ENCODE results near the gene COX7C. TPM values are rescaled to one million over a fixed set of nuclear protein-coding genes. Genes with fewer than 3 reads are reported as not detected.

The COX7C gene
- total and polyA plus RNA-seq, 9 of the 15 experiments (the other 6 are each of a cell fraction or from before 2014, with no cell fraction given) = 576 to 1,783 (median 996) TPM

DNA sequence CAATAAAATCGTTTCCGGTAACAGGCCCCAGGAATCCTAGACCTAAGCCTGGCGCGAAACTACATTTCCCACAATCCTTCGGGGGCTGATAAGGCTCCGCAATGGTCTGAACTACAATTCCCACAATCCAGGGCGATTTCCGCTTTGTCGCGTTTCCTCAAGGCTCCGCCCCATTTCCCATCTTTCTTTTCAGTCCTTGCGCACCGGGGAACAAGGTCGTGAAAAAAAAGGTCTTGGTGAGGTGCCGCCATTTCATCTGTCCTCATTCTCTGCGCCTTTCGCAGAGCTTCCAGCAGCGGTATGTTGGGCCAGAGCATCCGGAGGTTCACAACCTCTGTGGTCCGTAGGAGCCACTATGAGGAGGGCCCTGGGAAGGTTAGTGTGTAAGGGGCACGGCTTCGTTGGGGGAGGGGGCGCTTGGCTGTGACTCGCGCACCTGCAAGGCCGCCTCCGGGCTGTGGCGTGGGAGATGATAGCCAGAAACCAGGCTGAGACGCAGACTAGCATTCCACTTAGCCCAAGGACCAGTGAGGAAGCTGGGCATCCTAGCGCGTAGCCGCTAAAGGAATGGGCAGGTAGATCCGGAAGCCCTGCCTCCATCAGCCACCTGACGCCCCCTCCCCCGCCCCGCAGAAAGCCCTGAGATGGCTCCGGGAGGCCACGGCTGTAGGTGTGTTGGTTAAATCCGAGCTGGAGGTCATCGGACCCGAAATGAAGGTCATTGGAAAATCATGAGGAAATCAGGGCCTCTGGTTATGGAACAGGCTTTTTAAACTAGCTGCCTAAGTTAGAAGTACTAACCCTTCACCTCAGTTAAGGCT, at the start of gene COX7C (continued):
- TF ChIP-seq STAG1 (CRISPR knock-in tag; IDR thresholded peaks at IDR 0.05; ENCODE audit: borderline replicate concordance) (no peak), KLF16 (IDR thresholded peaks at IDR 0.05) (no peak), MAFG (tag; conservative IDR thresholded peaks at IDR 0.05) (no peak), FOXK2 (conservative IDR thresholded peaks at IDR 0.05 in 1 of 2, IDR thresholded peaks at IDR 0.05 in 1 of 2; ENCODE audit: low read depth in 2 of 2) (peak; percentile 66 to 90; a peak in 2 of 4 replicates), ARNT (IDR thresholded peaks at IDR 0.05) (peak in 1 of 2 experiments; percentile 70; a peak in 1 of 4 replicates), ZNF23 (CRISPR knock-in tag; IDR thresholded peaks at IDR 0.05) (no peak), ZFP36 (IDR thresholded peaks at IDR 0.05; ENCODE audit: low read depth, low read length, partially characterized antibody) (no peak), CHCHD3 (CRISPR knock-in tag; IDR thresholded peaks at IDR 0.05) (no peak), KDM1A (IDR thresholded peaks at IDR 0.05) (no peak; a peak in 1 of 4 replicates), RBM15 (IDR thresholded peaks at IDR 0.05; ENCODE audit: insufficient read depth, low read length) (no peak), CREB1 (IDR thresholded peaks at IDR 0.05) (peak; percentile 78), CREB1 (CRISPR knock-in tag; IDR thresholded peaks at IDR 0.05) (peak; percentile 68), POLR3G (IDR thresholded peaks at IDR 0.05; ENCODE audit: extremely low read depth, insufficient read length, insufficient replicate concordance) (no peak), CBX3 (IDR thresholded peaks at IDR 0.05; ENCODE audit: borderline replicate concordance in 1 of 2, low read length in 2 of 2) (peak in 1 of 2 experiments; percentile 80; a peak in 1 of 3 replicates), MEF2A (IDR thresholded peaks at IDR 0.05; ENCODE audit: control insufficient read depth, low read depth, low read length) (no peak), PCBP2 (IDR thresholded peaks at IDR 0.05; ENCODE audit: low read depth, low read length, poor library complexity, severe bottlenecking) (no peak), ZNF347 (CRISPR knock-in tag; IDR thresholded peaks at IDR 0.05; ENCODE audit: low read depth) (no peak), SMARCE1 (IDR thresholded peaks at IDR 0.05) (no peak), PURB (CRISPR knock-in tag; IDR thresholded peaks at IDR 0.05; ENCODE audit: low read depth) (no peak)
- TF ChIP-seq, protein P1, sequence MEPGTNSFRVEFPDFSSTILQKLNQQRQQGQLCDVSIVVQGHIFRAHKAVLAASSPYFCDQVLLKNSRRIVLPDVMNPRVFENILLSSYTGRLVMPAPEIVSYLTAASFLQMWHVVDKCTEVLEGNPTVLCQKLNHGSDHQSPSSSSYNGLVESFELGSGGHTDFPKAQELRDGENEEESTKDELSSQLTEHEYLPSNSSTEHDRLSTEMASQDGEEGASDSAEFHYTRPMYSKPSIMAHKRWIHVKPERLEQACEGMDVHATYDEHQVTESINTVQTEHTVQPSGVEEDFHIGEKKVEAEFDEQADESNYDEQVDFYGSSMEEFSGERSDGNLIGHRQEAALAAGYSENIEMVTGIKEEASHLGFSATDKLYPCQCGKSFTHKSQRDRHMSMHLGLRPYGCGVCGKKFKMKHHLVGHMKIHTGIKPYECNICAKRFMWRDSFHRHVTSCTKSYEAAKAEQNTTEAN (CRISPR knock-in tag; IDR thresholded peaks at IDR 0.05) = no peak
- TF ChIP-seq, protein P2, sequence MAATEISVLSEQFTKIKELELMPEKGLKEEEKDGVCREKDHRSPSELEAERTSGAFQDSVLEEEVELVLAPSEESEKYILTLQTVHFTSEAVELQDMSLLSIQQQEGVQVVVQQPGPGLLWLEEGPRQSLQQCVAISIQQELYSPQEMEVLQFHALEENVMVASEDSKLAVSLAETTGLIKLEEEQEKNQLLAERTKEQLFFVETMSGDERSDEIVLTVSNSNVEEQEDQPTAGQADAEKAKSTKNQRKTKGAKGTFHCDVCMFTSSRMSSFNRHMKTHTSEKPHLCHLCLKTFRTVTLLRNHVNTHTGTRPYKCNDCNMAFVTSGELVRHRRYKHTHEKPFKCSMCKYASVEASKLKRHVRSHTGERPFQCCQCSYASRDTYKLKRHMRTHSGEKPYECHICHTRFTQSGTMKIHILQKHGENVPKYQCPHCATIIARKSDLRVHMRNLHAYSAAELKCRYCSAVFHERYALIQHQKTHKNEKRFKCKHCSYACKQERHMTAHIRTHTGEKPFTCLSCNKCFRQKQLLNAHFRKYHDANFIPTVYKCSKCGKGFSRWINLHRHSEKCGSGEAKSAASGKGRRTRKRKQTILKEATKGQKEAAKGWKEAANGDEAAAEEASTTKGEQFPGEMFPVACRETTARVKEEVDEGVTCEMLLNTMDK (IDR thresholded peaks at IDR 0.05; ENCODE audit: borderline replicate concordance, insufficient read depth, low read depth, low read length, poor library complexity, severe bottlenecking) = no peak
- TF ChIP-seq, protein P3, sequence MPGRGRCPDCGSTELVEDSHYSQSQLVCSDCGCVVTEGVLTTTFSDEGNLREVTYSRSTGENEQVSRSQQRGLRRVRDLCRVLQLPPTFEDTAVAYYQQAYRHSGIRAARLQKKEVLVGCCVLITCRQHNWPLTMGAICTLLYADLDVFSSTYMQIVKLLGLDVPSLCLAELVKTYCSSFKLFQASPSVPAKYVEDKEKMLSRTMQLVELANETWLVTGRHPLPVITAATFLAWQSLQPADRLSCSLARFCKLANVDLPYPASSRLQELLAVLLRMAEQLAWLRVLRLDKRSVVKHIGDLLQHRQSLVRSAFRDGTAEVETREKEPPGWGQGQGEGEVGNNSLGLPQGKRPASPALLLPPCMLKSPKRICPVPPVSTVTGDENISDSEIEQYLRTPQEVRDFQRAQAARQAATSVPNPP (IDR thresholded peaks at IDR 0.05; ENCODE audit: borderline replicate concordance, insufficient read depth, insufficient read length) = no peak
- TF ChIP-seq, protein P4, sequence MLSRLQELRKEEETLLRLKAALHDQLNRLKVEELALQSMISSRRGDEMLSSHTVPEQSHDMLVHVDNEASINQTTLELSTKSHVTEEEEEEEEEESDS (CRISPR knock-in tag; IDR thresholded peaks at IDR 0.05) = no peak
